Hematopoietic multipotent progenitor cell (in vitro differentiated cells): Measurements from ENCODE around the gene CERS4. TPM values are rescaled to one million over a fixed set of nuclear protein-coding genes. Genes with fewer than 3 reads are reported as not detected.

Source experiments
- DNase-seq, 3 donors: peaks; one replicate each; pipeline ENCODE4 v3.0.0-alpha.2; 2011 to 2015; ENCODE audit warnings: low read depth in 2 of 3, low spot score in 2 of 3
- total RNA-seq: library from RNA; depleted of rRNA; stranded (reverse); fragments of >200 nt; gene quantifications from one replicate; pipeline ENCODE4 v1.2.3, GENCODE V29; 2012

CERS4 gene
- total RNA-seq, 1 donor: 25.9 TPM

- no peak for DNase-seq
Measured at GRCh38 chr19:8311461-8312260, 102.5 kb downstream of the CERS4 start.

Other genes with a start within 250 kb of the CERS4 start
- 44.4 TPM for gene ELAVL1, start 203.7 kb upstream of the CERS4 start, total RNA-seq
- 0.27 TPM for gene CCL25, start 156.6 kb upstream of the CERS4 start, total RNA-seq
- not detected for gene FBN3, start 59.8 kb upstream of the CERS4 start, total RNA-seq
- 13.7 TPM for gene CD320, start 99.0 kb downstream of the CERS4 start, total RNA-seq
- 50.9 TPM for gene NDUFA7, start 112.0 kb downstream of the CERS4 start, total RNA-seq
- 951 TPM for gene RPS28, start 112.1 kb downstream of the CERS4 start, total RNA-seq
- 0.27 TPM for gene KANK3, start 133.9 kb downstream of the CERS4 start, total RNA-seq
- gene ANGPTL4, start 154.8 kb downstream of the CERS4 start, total RNA-seq: 0.27 TPM
- 99.4 TPM for gene RAB11B, start 181.0 kb downstream of the CERS4 start, total RNA-seq
- gene MARCHF2, start 203.9 kb downstream of the CERS4 start, total RNA-seq: 103 TPM
- gene HNRNPM, start 235.6 kb downstream of the CERS4 start, total RNA-seq: 174 TPM